Caco-2 (cell line): ENCODE measurements around the gene SCN9A. TPM values are rescaled to one million over a fixed set of nuclear protein-coding genes. Genes with fewer than 3 reads are reported as not detected.
A peak's percentile ranks its signal among the peaks of the same experiment; 100 is the strongest.

ENCODE experiments used
- BruUV-seq: library from RNA; stranded (reverse); fragments of 400-500 nt; replicated peaks from 2 replicates; lab custom pipeline; 2021; lab: Mats Ljungman, UMichigan
- CTCF ChIA-PET: fragments of 300-600 bp; sonication (Branson Sonifier 250); formaldehyde crosslinking; loops from one replicate; lab custom pipeline; 2022; ENCODE audit warnings: antibody characterized with exemption; lab: Charles Lee
- POLR2A ChIA-PET: fragments of 300-600 bp; sonication (Branson Sonifier 250); formaldehyde crosslinking; loops from one replicate; lab custom pipeline; 2022; ENCODE audit warnings: antibody characterized with exemption; lab: Charles Lee
- DNase-seq, 2 experiments: peaks; one replicate each; pipeline versions ENCODE4 v3.0.0 to v3.0.0-alpha.2; 2020 to 2022
- H3K27me3 ChIP-seq: replicated peaks from 2 replicates; pipeline ENCODE4 v1.6.0; 2011; ENCODE audit warnings: low read length; ENCODE audit not compliant: control insufficient read depth, insufficient read depth
- H3K36me3 ChIP-seq: 2 replicates; pipeline ENCODE4 v1.5.1; 2011; ENCODE audit warnings: low read length; ENCODE audit not compliant: control insufficient read depth, insufficient read depth
- H3K4me1 ChIP-seq: fragments of 250-450 bp; sonication (Bioruptor Pico); 2 replicates; pipeline ENCODE4 v1.5.1; 2020; ENCODE audit warnings: mild to moderate bottlenecking
- H3K4me3 ChIP-seq: 2 replicates; pipeline ENCODE4 v1.5.1; 2011; ENCODE audit warnings: low read depth, mild to moderate bottlenecking, control low read depth, low read length
- H3K9me3 ChIP-seq: fragments of 250-450 bp; sonication (Bioruptor Pico); 2 replicates; pipeline ENCODE4 v1.5.1; 2020; ENCODE audit warnings: mild to moderate bottlenecking, moderate library complexity
- H3K27ac Mint-ChIP-seq: one replicate; pipeline ENCODE4 v1.8.0; 2022; ENCODE audit warnings: mixed read lengths; ENCODE audit not compliant: unreplicated experiment
- H3K27me3 Mint-ChIP-seq: one replicate; pipeline ENCODE4 v1.8.0; 2022; ENCODE audit warnings: mixed read lengths; ENCODE audit not compliant: insufficient read depth, unreplicated experiment
- H3K36me3 Mint-ChIP-seq: one replicate; pipeline ENCODE4 v1.8.0; 2022; ENCODE audit warnings: mild to moderate bottlenecking, mixed read lengths; ENCODE audit not compliant: insufficient read depth, unreplicated experiment
- H3K4me1 Mint-ChIP-seq: one replicate; pipeline ENCODE4 v1.8.0; 2022; ENCODE audit warnings: low read depth, mixed read lengths; ENCODE audit not compliant: unreplicated experiment
- H3K4me3 Mint-ChIP-seq: one replicate; pipeline ENCODE4 v1.8.0; 2022; ENCODE audit warnings: mild to moderate bottlenecking, moderate library complexity, mixed read lengths; ENCODE audit not compliant: unreplicated experiment
- H3K9me3 Mint-ChIP-seq: one replicate; pipeline ENCODE4 v1.8.0; 2022; ENCODE audit warnings: mixed read lengths; ENCODE audit not compliant: unreplicated experiment
- intact Hi-C: fragments of 100-400 bp; cut with micrococcal nuclease; formaldehyde crosslinking; loops from one replicate; pipeline ENCODE4 v1.10.0; 2022; ENCODE audit not compliant: unreplicated experiment
- total RNA-seq: library from RNA; stranded (reverse); gene quantifications from 2 replicates; pipeline ENCODE4 v1.2.3, GENCODE V29; 2022
- TF ChIP-seq, protein P1 (sequence below), 2 experiments: fragments of 200-600 bp in 1 of 2; IDR thresholded peaks; 1 replicate in 1 of 2; 2 replicates in 1 of 2; pipeline versions ENCODE4 v1.5.1 to v1.8.0; 2011 to 2022; ENCODE audit warnings: antibody characterized with exemption in 1 of 2, control low read depth in 1 of 2, inconsistent platforms in 1 of 2, low read depth in 1 of 2, low read length in 1 of 2, mild to moderate bottlenecking in 1 of 2, moderate library complexity in 1 of 2; ENCODE audit not compliant: insufficient read depth in 1 of 2, severe bottlenecking in 1 of 2, unreplicated experiment in 1 of 2

Gene SCN9A
- total RNA-seq, 1 experiment from 2014 or later = 18.5 TPM

DNA sequence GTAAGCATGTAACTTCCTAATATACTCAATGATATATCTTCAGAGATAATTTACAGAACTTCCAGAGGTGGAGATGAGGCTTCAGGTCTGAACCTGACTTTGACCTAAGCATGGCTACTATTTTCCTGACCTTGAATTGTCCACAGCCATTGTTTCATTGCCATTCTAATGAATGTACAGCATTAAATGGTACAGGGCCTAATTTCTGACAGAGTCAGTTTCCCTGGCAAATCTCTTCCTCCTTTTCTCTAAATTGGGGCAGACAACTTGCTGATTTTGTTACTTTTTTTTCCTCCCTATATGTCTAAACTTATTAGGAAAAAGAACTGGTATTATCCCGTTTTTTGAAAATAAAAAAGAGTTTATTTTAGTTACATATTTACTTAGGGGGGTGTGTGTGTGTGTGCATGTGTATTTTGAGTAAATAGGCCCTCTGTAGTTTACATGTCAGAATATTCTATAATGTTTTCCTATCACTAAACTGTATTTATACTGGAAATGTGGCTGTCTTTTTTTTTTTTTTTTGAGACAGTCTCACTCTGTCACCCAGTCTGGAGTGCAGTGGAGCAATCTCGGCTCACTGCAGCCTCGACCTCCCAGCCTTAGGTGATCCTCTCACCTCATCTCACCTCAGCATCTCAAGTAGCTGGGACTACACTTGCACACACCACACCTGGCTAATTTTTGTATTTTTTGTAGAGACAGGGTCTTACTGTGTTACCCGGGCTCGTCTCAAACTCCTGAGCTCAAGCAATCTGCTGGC lies 43.3 kb upstream of the SCN9A start:
- H3K36me3 ChIP-seq = no peaks in the 10 kb centered on the region
- intact Hi-C loops = loop anchor here (1.0 to 10.0 kb wide), 5 partner anchors 34 to 364 kb away; no protein-coding TSS in a partner anchor
- TF ChIP-seq, protein P1, sequence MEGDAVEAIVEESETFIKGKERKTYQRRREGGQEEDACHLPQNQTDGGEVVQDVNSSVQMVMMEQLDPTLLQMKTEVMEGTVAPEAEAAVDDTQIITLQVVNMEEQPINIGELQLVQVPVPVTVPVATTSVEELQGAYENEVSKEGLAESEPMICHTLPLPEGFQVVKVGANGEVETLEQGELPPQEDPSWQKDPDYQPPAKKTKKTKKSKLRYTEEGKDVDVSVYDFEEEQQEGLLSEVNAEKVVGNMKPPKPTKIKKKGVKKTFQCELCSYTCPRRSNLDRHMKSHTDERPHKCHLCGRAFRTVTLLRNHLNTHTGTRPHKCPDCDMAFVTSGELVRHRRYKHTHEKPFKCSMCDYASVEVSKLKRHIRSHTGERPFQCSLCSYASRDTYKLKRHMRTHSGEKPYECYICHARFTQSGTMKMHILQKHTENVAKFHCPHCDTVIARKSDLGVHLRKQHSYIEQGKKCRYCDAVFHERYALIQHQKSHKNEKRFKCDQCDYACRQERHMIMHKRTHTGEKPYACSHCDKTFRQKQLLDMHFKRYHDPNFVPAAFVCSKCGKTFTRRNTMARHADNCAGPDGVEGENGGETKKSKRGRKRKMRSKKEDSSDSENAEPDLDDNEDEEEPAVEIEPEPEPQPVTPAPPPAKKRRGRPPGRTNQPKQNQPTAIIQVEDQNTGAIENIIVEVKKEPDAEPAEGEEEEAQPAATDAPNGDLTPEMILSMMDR (IDR thresholded peaks at IDR 0.05; ENCODE audit: insufficient read depth in 1 of 2, low read depth in 1 of 2, low read length in 1 of 2, severe bottlenecking in 1 of 2, unreplicated experiment in 1 of 2) = no peak
- H3K4me1 ChIP-seq = no peaks in the 10 kb centered on the region
- Mint-ChIP-seq H3K9me3 (no peaks in the 10 kb centered on the region), H3K4me1 (no peaks in the 10 kb centered on the region), H3K27ac (no peak overlapping the region), H3K4me3 (no peak overlapping the region), H3K27me3 (peaks cover 4% of the 10 kb centered on the region), H3K36me3 (no peaks in the 10 kb centered on the region)
- BruUV-seq = no TSS peak
- ChIA-PET POLR2A (no interaction called here), CTCF (interaction anchor here (0.7 to 1.0 kb wide), 5 partner anchors 42 to 1810 kb away, joined by 3 to 5 read pairs (median 3); partner anchors contain the start of gene SCN9A)
- H3K4me3 ChIP-seq = no peak overlapping the region
- H3K9me3 ChIP-seq = no peaks in the 10 kb centered on the region
- no peak for DNase-seq
- no peaks in the 10 kb centered on the region for H3K27me3 ChIP-seq

DNA sequence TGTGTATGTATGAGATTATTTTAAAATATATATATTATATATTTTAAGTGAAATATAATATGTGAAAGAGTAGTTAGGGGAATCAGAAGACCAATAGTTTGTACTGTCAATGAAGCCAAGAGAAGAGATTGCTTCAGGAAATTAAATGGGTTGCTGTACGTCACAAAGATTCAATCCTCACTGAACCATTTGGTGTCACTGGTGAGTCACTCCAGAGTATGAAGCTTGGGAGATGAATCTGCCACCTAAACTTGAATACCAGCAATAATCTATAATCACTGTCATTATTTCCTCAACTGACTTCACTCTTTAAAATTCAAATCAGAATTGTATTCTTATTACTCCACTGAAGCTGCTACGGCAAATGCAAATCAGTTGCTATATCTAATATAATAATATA lies 41.9 kb upstream of the SCN9A start:
- H3K4me3 ChIP-seq = no peak overlapping the region
- no peak overlapping the region for H3K4me3 Mint-ChIP-seq
- TF ChIP-seq, protein P1 (IDR thresholded peaks at IDR 0.05; ENCODE audit: insufficient read depth in 1 of 2, low read depth in 1 of 2, low read length in 1 of 2, severe bottlenecking in 1 of 2, unreplicated experiment in 1 of 2) = peak in 1 of 2 experiments; percentile 36
- H3K36me3 ChIP-seq = no peaks in the 10 kb centered on the region
- no peak overlapping the region for H3K27ac Mint-ChIP-seq
- H3K27me3 ChIP-seq = no peaks in the 10 kb centered on the region
- H3K27me3 Mint-ChIP-seq = peaks cover 4% of the 10 kb centered on the region
- H3K9me3 Mint-ChIP-seq = no peaks in the 10 kb centered on the region
- ChIA-PET POLR2A (no interaction called here), CTCF (no interaction called here)
- DNase-seq = peak in 1 of 2 experiments; percentile 19
- intact Hi-C loops = loop anchor here (2.0 to 10.0 kb wide), 3 partner anchors 33 to 363 kb away; no protein-coding TSS in a partner anchor
- H3K4me1 Mint-ChIP-seq = no peaks in the 10 kb centered on the region
- H3K36me3 Mint-ChIP-seq = no peaks in the 10 kb centered on the region
- H3K9me3 ChIP-seq = no peaks in the 10 kb centered on the region
- no TSS peak for BruUV-seq
- H3K4me1 ChIP-seq = no peaks in the 10 kb centered on the region

DNA sequence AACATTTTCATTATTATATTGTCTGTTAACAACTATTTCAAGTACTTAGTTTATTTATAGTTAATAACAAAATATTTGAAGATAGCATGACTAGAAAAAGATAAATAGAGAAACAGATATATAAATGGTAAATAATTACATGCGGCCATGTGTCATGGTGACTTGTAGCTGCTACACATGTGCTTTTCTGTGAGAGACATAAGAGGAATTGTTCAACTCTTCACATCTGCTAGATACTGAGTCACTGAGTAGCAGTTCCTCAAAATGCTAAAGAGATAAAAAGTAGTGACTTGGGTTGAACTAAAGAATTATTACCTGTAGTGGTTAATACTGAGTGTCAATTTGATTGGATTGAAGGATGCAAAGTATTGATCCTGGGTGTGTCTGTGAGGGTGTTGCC lies 37.5 kb upstream of the SCN9A start:
- CTCF ChIA-PET = no interaction called here
- Mint-ChIP-seq H3K9me3 (no peaks in the 10 kb centered on the region), H3K27ac (no peak overlapping the region), H3K27me3 (peaks cover 5% of the 10 kb centered on the region), H3K4me1 (no peaks in the 10 kb centered on the region), H3K4me3 (no peak overlapping the region), H3K36me3 (no peaks in the 10 kb centered on the region)
- TF ChIP-seq, protein P1 (IDR thresholded peaks at IDR 0.05; ENCODE audit: insufficient read depth in 1 of 2, low read depth in 1 of 2, low read length in 1 of 2, severe bottlenecking in 1 of 2, unreplicated experiment in 1 of 2) = no peak
- no peaks in the 10 kb centered on the region for H3K36me3 ChIP-seq
- H3K27me3 ChIP-seq = no peaks in the 10 kb centered on the region
- intact Hi-C loops = loop anchor here (10.0 kb wide), 1 partner anchor 358 kb away; no protein-coding TSS in a partner anchor
- BruUV-seq = no TSS peak
- POLR2A ChIA-PET = no interaction called here
- H3K9me3 ChIP-seq = no peaks in the 10 kb centered on the region
- H3K4me3 ChIP-seq = no peak overlapping the region
- no peaks in the 10 kb centered on the region for H3K4me1 ChIP-seq
- DNase-seq = no peak
